Smooth muscle cell (in vitro differentiated cells): ENCODE results near the gene VPS41. TPM values are rescaled to one million over a fixed set of nuclear protein-coding genes. Genes with fewer than 3 reads are reported as not detected.

Experiments
- DNase-seq: peaks from one replicate; lab custom pipeline; 2025; ENCODE audit not compliant: unreplicated experiment; lab: John Stamatoyannopoulos, UW
- H2AFZ ChIP-seq: fragments of 200-600 bp; sonication (generic); 2 replicates; pipeline ENCODE4 v1.6.0; 2016; ENCODE audit warnings: antibody characterized with exemption, low read depth, mild to moderate bottlenecking
- H3F3A ChIP-seq: fragments of 200-600 bp; sonication (generic); 2 replicates; pipeline ENCODE4 v1.6.0; 2017; ENCODE audit warnings: antibody characterized with exemption, low read depth
- H3K27ac ChIP-seq: fragments of 200-600 bp; sonication (generic); 2 replicates; pipeline ENCODE4 v1.5.1; 2016; ENCODE audit warnings: low read depth, mild to moderate bottlenecking
- H3K27me3 ChIP-seq: fragments of 200-600 bp; sonication (generic); 2 replicates; pipeline ENCODE4 v1.6.1; 2016; ENCODE audit warnings: low read depth, mild to moderate bottlenecking
- H3K36me3 ChIP-seq: fragments of 200-600 bp; sonication (generic); 2 replicates; pipeline ENCODE4 v1.5.1; 2016; ENCODE audit warnings: low read depth
- H3K4me1 ChIP-seq: fragments of 200-600 bp; sonication (generic); 2 replicates; pipeline ENCODE4 v1.5.1; 2016; ENCODE audit warnings: low read depth
- H3K4me2 ChIP-seq: fragments of 200-600 bp; sonication (generic); 2 replicates; pipeline ENCODE4 v1.6.0; 2016; ENCODE audit warnings: mild to moderate bottlenecking
- H3K4me3 ChIP-seq: fragments of 200-600 bp; sonication (generic); 2 replicates; pipeline ENCODE4 v1.5.1; 2016; ENCODE audit warnings: mild to moderate bottlenecking
- H3K79me2 ChIP-seq: fragments of 200-600 bp; sonication (generic); 2 replicates; pipeline ENCODE4 v1.6.0; 2016; ENCODE audit warnings: low read depth, mild to moderate bottlenecking
- H3K9ac ChIP-seq: fragments of 200-600 bp; sonication (generic); 2 replicates; pipeline ENCODE4 v1.6.0; 2016; ENCODE audit warnings: low read depth
- H3K9me3 ChIP-seq: fragments of 200-600 bp; sonication (generic); replicated peaks from 2 replicates; pipeline ENCODE4 v1.5.1; 2016; ENCODE audit warnings: low read depth
- H4K20me1 ChIP-seq: fragments of 200-600 bp; sonication (generic); 2 replicates; pipeline ENCODE4 v1.6.0; 2016; ENCODE audit warnings: low read depth
- WGBS: methylation state at CpG from one replicate; pipeline ENCODE4 v1.1.7; 2016; ENCODE audit warnings: low lambda C conversion rate; 5-methylcytosine and 5-hydroxymethylcytosine counted together
- polyA plus RNA-seq: library from polyadenylated mRNA; unstranded; fragments of >200 nt; fragmentation: Nextera tagmentation; extraction: Ambion mirVana; gene quantifications from 2 replicates; pipeline ENCODE4 v1.2.1, GENCODE V29; 2016
- total RNA-seq: library from RNA; depleted of rRNA; stranded (reverse); fragments of >200 nt; gene quantifications from 2 replicates; pipeline ENCODE4 v1.2.3, GENCODE V29; 2014
- TF ChIP-seq, protein P1 (sequence below): fragments of 200-600 bp; sonication (generic); IDR thresholded peaks from 2 replicates; pipeline ENCODE4 v1.5.1; 2017; ENCODE audit warnings: borderline replicate concordance, mild to moderate bottlenecking, antibody characterized with exemption; ENCODE audit not compliant: insufficient read depth, poor library complexity, severe bottlenecking

Gene VPS41
- total and polyA plus RNA-seq, 2 experiments from 2014 or later = 22.1 to 39.7 TPM

GRCh38 chr7:38928506-38928905 lies 19.5 kb upstream of the VPS41 start:
- Histone ChIP-seq H3K4me1 (no peaks in the 10 kb centered on the region), H3K4me2 (no peak overlapping the region), H3K9ac (no peak overlapping the region), H2AFZ (no peak overlapping the region), H3F3A (no peaks in the 10 kb centered on the region), H3K79me2 (no peaks in the 10 kb centered on the region), H3K27me3 (no peaks in the 10 kb centered on the region), H3K9me3 (no peaks in the 10 kb centered on the region), H4K20me1 (no peaks in the 10 kb centered on the region), H3K27ac (no peak overlapping the region), H3K4me3 (no peak overlapping the region), H3K36me3 (no peaks in the 10 kb centered on the region)
- TF ChIP-seq, protein P1, sequence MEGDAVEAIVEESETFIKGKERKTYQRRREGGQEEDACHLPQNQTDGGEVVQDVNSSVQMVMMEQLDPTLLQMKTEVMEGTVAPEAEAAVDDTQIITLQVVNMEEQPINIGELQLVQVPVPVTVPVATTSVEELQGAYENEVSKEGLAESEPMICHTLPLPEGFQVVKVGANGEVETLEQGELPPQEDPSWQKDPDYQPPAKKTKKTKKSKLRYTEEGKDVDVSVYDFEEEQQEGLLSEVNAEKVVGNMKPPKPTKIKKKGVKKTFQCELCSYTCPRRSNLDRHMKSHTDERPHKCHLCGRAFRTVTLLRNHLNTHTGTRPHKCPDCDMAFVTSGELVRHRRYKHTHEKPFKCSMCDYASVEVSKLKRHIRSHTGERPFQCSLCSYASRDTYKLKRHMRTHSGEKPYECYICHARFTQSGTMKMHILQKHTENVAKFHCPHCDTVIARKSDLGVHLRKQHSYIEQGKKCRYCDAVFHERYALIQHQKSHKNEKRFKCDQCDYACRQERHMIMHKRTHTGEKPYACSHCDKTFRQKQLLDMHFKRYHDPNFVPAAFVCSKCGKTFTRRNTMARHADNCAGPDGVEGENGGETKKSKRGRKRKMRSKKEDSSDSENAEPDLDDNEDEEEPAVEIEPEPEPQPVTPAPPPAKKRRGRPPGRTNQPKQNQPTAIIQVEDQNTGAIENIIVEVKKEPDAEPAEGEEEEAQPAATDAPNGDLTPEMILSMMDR = no peak
- WGBS = 95% methylated on average over 3 of the region's 3 CpGs
- DNase-seq = no peak

DNA sequence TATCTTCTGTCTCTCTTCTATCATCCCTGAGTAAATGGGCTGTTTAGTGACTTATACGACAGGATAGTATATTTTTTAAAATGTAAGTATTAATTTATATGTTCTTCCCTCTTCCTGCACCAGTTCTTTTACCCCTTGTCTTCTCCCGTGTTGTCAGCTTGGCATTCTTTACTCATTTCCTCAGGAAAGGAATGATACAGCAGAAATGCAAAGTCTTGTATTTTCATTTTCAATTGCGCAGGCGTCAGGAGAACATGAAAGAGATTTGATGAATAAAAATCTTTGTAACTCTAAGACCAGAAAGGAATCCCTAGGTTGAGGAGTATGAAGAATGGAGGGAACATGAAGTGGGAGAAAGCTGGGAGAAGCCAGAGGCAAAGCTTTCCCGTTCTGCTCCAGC lies 18.8 kb upstream of the VPS41 start:
- no peaks in the 10 kb centered on the region for H4K20me1 ChIP-seq
- H3K9me3 ChIP-seq = no peaks in the 10 kb centered on the region
- H3K79me2 ChIP-seq = no peaks in the 10 kb centered on the region
- no peaks in the 10 kb centered on the region for H3F3A ChIP-seq
- no peak overlapping the region for H3K4me3 ChIP-seq
- H3K4me2 ChIP-seq = no peak overlapping the region
- H3K27ac ChIP-seq = no peak overlapping the region
- H3K36me3 ChIP-seq = no peaks in the 10 kb centered on the region
- WGBS = 96% methylated on average over 5 of the region's 5 CpGs
- TF ChIP-seq, protein P1 = no peak
- DNase-seq = no peak
- H2AFZ ChIP-seq = no peak overlapping the region
- H3K4me1 ChIP-seq = no peaks in the 10 kb centered on the region
- H3K27me3 ChIP-seq = no peaks in the 10 kb centered on the region
- no peak overlapping the region for H3K9ac ChIP-seq

DNA sequence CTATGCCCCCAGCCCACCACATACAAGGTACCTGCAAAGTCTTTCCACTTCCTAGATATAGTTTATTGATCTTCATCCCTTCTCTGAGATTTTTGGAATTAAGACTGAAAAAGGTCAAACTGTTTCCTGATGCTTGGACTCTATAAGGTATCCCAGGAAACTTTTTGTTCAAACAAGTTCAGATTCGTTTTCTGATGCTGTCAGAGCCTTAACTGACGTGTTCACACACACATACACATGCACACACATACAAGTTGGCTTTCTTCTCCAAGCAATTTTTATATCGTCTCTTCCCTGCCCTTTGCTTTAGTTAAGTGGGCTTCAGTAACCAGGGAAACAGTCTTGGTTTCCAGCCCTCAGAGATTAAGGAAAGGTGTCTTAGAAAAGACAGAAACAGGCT lies 11.7 kb upstream of the VPS41 start:
- Histone ChIP-seq H3K36me3 (no peaks in the 10 kb centered on the region), H3K27ac (no peak overlapping the region), H3K4me2 (no peak overlapping the region), H2AFZ (no peak overlapping the region), H3K27me3 (no peaks in the 10 kb centered on the region), H4K20me1 (no peaks in the 10 kb centered on the region), H3K4me3 (no peak overlapping the region), H3F3A (no peaks in the 10 kb centered on the region), H3K4me1 (no peaks in the 10 kb centered on the region), H3K9ac (no peak overlapping the region), H3K79me2 (no peaks in the 10 kb centered on the region), H3K9me3 (no peaks in the 10 kb centered on the region)
- WGBS = 79% methylated on average over 3 of the region's 3 CpGs
- TF ChIP-seq, protein P1 = no peak
- DNase-seq = no peak

- Histone ChIP-seq H3K27ac (no peak overlapping the region), H3K9me3 (no peaks in the 10 kb centered on the region), H4K20me1 (no peaks in the 10 kb centered on the region), H3K9ac (no peak overlapping the region), H3K79me2 (no peaks in the 10 kb centered on the region), H3K4me3 (no peak overlapping the region), H3K36me3 (no peaks in the 10 kb centered on the region), H3K4me1 (no peaks in the 10 kb centered on the region), H3F3A (no peaks in the 10 kb centered on the region), H3K4me2 (no peak overlapping the region), H3K27me3 (no peaks in the 10 kb centered on the region), H2AFZ (no peak overlapping the region)
- no peak for DNase-seq
- 77% methylated on average over 1 of the region's 1 CpG for WGBS
- TF ChIP-seq, protein P1 = no peak
Measured at GRCh38 chr7:38916396-38916795, 7.4 kb upstream of the VPS41 start.
